Measurements from ENCODE around the gene TAF4. TPM values are rescaled to one million over a fixed set of nuclear protein-coding genes. Genes with fewer than 3 reads are reported as not detected.
"Not testable (repeated sequence)": the region's sequence is repeated elsewhere in the genome, so short reads cannot be mapped to it uniquely, and the experiment has no call there.

The TAF4 gene
- total RNA-seq, 1 experiment from 2014 or later: 20.1 TPM

GRCh38 chr20:61974357-61974665, 91.4 kb downstream of the TAF4 start:
- Histone ChIP-seq H3K36me3 (peaks cover 41% of the 10 kb centered on the region), H3K27ac (no peak overlapping the region), H3K4me1 (no peaks in the 10 kb centered on the region), H3K27me3 (no peaks in the 10 kb centered on the region), H3K4me3 (no peak overlapping the region), H3K9me3 (replicated peaks) (no peaks in the 10 kb centered on the region; the same call in 1 of the 2 replicates)
- DNase-seq: no peak

GRCh38 chr20:61973515-61974356, 91.9 kb downstream of the TAF4 start:
- Histone ChIP-seq H3K36me3 (peaks cover 37% of the 10 kb centered on the region), H3K4me1 (no peaks in the 10 kb centered on the region), H3K4me3 (no peak overlapping the region), H3K9me3 (replicated peaks) (no peaks in the 10 kb centered on the region; the same call in 1 of the 2 replicates), H3K27ac (no peak overlapping the region), H3K27me3 (no peaks in the 10 kb centered on the region)
- no peak for DNase-seq

GRCh38 chr20:61972636-61973508, 92.8 kb downstream of the TAF4 start:
- Histone ChIP-seq H3K4me3 (no peak overlapping the region), H3K4me1 (no peaks in the 10 kb centered on the region), H3K27ac (no peak overlapping the region), H3K9me3 (replicated peaks) (no peaks in the 10 kb centered on the region; the same call in 1 of the 2 replicates), H3K27me3 (no peaks in the 10 kb centered on the region), H3K36me3 (peaks cover 35% of the 10 kb centered on the region)
- no peak for DNase-seq

DNA sequence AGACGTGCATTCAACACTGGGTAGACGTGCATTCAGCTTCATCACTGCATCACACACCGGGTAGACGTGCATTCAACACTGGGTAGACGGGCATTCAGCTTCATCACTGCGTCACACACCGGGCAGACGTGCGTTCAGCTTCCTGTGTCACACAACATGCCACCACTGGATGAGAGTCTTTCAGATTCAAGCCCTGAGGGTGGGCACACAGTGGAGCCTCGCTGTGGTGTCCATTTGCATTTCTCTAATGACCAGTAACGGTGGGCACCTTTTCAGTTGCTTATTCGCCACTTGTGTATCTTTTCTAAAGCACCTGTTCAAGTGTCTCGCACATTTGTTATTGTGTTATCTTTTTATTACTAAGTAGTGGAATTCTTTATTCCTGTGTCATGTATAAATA, 94.1 kb downstream of the TAF4 start:
- H3K36me3 ChIP-seq: peaks cover 34% of the 10 kb centered on the region
- not testable (repeated sequence) for DNase-seq; H3K9me3 ChIP-seq (replicated peaks); H3K4me1 ChIP-seq; H3K4me3 ChIP-seq; H3K27ac ChIP-seq; H3K27me3 ChIP-seq

DNA sequence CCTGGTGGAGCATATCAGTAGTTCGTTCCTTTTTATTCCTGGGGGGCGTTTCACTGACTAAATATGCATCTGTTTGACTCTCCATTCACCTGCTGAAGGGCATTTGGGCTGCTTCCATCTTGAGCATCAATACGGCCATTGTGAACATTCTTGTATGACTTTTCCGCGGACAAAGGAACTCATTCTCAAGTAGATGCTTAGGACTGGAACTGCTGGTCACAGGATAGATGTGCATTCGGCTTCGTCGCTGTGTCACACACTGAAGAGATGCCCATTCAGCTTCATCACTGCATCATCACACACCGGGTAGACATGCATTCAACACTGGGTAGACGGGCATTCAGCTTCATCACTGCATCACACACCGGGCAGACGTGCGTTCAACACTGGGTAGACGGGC, 95.3 kb downstream of the TAF4 start:
- Histone ChIP-seq H3K27me3 (no peaks in the 10 kb centered on the region), H3K27ac (no peak overlapping the region), H3K36me3 (peaks cover 31% of the 10 kb centered on the region), H3K9me3 (replicated peaks) (no peaks in the 10 kb centered on the region; the same call in 1 of the 2 replicates), H3K4me1 (no peaks in the 10 kb centered on the region), H3K4me3 (no peak overlapping the region)
- DNase-seq: no peak

DNA sequence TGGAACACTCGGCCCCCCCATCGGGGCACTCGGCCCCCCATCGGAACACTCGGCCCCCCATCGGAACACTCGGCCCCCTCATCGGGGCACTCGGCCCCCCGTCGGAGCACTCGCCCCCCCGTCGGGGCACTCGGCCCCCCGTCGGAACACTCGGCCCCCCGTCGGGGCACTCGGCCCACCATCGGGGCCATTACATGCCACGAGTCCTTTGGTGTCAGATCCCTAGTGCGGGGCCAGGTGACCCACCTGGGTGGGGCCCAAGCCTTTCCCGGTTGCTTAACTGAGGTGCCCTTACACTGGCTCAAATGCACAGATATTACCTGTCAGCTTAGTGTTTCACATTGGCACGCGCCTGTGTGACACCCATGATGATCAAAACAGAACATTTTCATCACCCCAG, 95.9 kb downstream of the TAF4 start:
- Histone ChIP-seq H3K9me3 (replicated peaks) (no peaks in the 10 kb centered on the region; the same call in 1 of the 2 replicates), H3K27me3 (no peaks in the 10 kb centered on the region), H3K4me3 (no peak overlapping the region), H3K36me3 (peaks cover 28% of the 10 kb centered on the region), H3K4me1 (no peaks in the 10 kb centered on the region), H3K27ac (no peak overlapping the region)
- DNase-seq: no peak

DNA sequence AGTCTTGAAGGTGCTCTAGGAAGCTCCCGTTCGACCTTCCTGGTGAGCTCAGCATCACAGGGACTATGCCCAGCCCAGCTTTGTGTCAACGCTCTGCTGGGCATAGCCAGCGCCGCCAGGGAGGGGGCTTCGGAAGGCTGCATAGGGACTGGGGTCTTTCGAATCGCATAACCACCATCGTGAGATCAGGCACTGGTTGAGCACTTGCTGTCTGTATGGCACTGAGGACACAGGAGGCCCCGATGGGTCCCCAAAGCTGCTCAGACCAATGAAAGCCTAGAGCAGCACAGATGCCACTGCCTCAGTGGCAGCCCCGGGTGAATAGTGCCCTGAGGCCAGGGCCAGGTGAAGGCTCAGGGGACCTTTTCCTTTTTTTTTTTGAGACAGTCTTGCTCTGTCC, 96.7 kb downstream of the TAF4 start:
- Histone ChIP-seq H3K9me3 (replicated peaks) (no peaks in the 10 kb centered on the region; the same call in 1 of the 2 replicates), H3K4me3 (no peak overlapping the region), H3K4me1 (no peaks in the 10 kb centered on the region), H3K27me3 (no peaks in the 10 kb centered on the region), H3K36me3 (peaks cover 22% of the 10 kb centered on the region), H3K27ac (no peak overlapping the region)
- DNase-seq: no peak

- no peaks in the 10 kb centered on the region; the same call in 1 of the 2 replicates for H3K9me3 ChIP-seq (replicated peaks)
- DNase-seq: no peak
- no peak overlapping the region for H3K4me3 ChIP-seq
- H3K36me3 ChIP-seq: peaks cover 15% of the 10 kb centered on the region
- H3K4me1 ChIP-seq: no peaks in the 10 kb centered on the region
- no peaks in the 10 kb centered on the region for H3K27me3 ChIP-seq
- H3K27ac ChIP-seq: no peak overlapping the region
These were observed 97.5 kb downstream of the TAF4 start for GRCh38 chr20:61968036-61968810.

- Histone ChIP-seq H3K27me3 (no peaks in the 10 kb centered on the region), H3K4me1 (no peaks in the 10 kb centered on the region), H3K36me3 (peaks cover 6% of the 10 kb centered on the region), H3K4me3 (no peak overlapping the region), H3K27ac (no peak overlapping the region), H3K9me3 (replicated peaks) (no peaks in the 10 kb centered on the region; the same call in 1 of the 2 replicates)
- no peak for DNase-seq
These were observed 98.4 kb downstream of the TAF4 start for GRCh38 chr20:61967300-61967699.

DNA sequence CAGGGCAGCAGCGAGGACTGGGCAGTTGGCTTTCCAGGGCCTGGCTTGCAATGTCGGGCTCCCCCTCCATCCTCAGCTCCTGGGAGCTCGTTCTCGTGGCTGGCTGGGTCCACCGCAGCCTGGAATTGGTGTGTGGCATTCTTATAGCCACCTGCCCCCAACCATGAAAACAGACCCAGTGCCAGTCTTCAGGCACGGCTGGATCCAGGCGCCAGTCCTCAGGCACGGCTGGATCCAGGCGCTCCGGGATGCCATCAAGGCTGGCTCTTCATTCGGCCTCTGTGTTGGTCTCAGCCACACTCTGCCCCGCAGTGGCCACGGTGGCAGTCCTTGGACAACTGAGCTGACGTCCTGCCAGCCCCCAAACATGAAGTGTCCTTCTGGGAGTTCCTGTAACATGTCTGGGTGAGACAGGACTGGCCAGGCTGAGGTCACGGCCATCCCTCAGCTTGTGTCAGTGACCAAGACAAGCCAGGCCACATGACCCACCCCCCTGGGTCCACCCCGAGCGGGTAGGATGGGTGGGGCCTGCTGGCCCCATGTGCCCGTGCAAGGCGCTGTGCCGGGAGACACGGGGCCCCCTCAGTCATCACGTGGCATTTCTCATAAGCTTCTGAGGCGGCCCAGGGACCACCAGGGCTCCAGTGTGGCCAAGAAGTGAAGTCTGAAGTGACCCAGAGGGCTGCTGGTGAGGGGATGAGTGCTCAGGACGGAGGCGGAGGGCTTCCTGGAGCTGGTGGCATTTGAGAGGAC, 99.0 kb downstream of the TAF4 start:
- peaks cover 1% of the 10 kb centered on the region for H3K36me3 ChIP-seq
- H3K27ac ChIP-seq: no peak overlapping the region
- no peak overlapping the region for H3K4me3 ChIP-seq
- H3K9me3 ChIP-seq (replicated peaks): no peaks in the 10 kb centered on the region; the same call in 1 of the 2 replicates
- DNase-seq: no peak
- H3K4me1 ChIP-seq: no peaks in the 10 kb centered on the region
- H3K27me3 ChIP-seq: no peaks in the 10 kb centered on the region

GRCh38 chr20:61965606-61966491, 99.8 kb downstream of the TAF4 start:
- no peak overlapping the region for H3K4me3 ChIP-seq
- H3K4me1 ChIP-seq: no peaks in the 10 kb centered on the region
- no peak for DNase-seq
- H3K27ac ChIP-seq: no peak overlapping the region
- no peaks in the 10 kb centered on the region for H3K27me3 ChIP-seq
- H3K9me3 ChIP-seq (replicated peaks): no peaks in the 10 kb centered on the region
- H3K36me3 ChIP-seq: no peaks in the 10 kb centered on the region

GRCh38 chr20:61964675-61965605, 100.7 kb downstream of the TAF4 start:
- Histone ChIP-seq H3K27ac (no peak overlapping the region), H3K9me3 (replicated peaks) (no peaks in the 10 kb centered on the region), H3K4me1 (no peaks in the 10 kb centered on the region), H3K36me3 (no peaks in the 10 kb centered on the region), H3K27me3 (no peaks in the 10 kb centered on the region), H3K4me3 (no peak overlapping the region)
- DNase-seq: no peak

Data from SJCRH30 (cell line).